ENCODE results near the gene RAB19. TPM values are rescaled to one million over a fixed set of nuclear protein-coding genes. Genes with fewer than 3 reads are reported as not detected.

The RAB19 gene
- total RNA-seq, 1 experiment from 2014 or later = not detected

DNA sequence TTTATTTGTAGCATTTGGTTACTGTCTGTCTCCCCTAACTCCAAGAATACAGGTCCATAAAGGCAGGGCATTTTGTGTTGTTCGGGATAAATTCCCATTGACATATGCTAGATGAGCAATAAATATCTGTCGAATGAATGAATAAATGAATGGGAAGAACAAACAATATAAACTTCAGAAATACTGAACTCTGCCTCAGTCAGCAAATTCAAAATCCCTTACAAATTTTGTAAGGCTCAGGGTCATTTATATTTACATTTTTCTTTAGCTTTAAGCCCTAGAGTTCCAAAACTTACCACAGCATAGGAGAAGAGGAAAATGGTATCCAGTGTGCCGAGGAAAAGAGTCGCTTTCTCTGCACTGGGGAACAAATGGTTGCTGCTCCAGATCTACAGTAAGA, 34.6 kb upstream of the RAB19 start:
- no peak for DNase-seq (ENCODE audit: low spot score)
- Histone ChIP-seq H3K4me1 (ENCODE audit: insufficient read depth, low read length, poor library complexity, severe bottlenecking) (no peaks in the 10 kb centered on the region), H3K27me3 (replicated peaks; ENCODE audit: insufficient read depth, low read depth, low read length, poor library complexity) (no peaks in the 10 kb centered on the region), H3K4me3 (ENCODE audit: low read depth, low read length, poor library complexity, severe bottlenecking) (no peak overlapping the region), H3K36me3 (ENCODE audit: insufficient read depth, low read length, poor library complexity, severe bottlenecking) (no peaks in the 10 kb centered on the region), H3K27ac (ENCODE audit: low read depth, low read length, poor library complexity, severe bottlenecking) (no peak overlapping the region), H3K9me3 (ENCODE audit: low read depth, low read length, poor library complexity, severe bottlenecking) (no peaks in the 10 kb centered on the region)
- intact Hi-C loops (cut with micrococcal nuclease; ENCODE audit: unreplicated experiment) = no loop called here
- TF ChIP-seq CTCF (conservative IDR thresholded peaks at IDR 0.05; ENCODE audit: low read depth, low read length) = no peak
- TF ChIP-seq EZH2 (IDR thresholded peaks at IDR 0.05; ENCODE audit: borderline replicate concordance, low read depth, low read length, poor library complexity, severe bottlenecking) = no peak
- ChIA-PET CTCF (no interaction called here), POLR2A (ENCODE audit: low non-redundant PET) (interaction anchor here (0.6 kb wide), 1 partner anchor 38 kb away, joined by 9 read pairs; no protein-coding TSS in a partner anchor)
- no TSS peak for BruUV-seq (replicated peaks)

- TF ChIP-seq EZH2 (IDR thresholded peaks at IDR 0.05; ENCODE audit: borderline replicate concordance, low read depth, low read length, poor library complexity, severe bottlenecking) = no peak
- no peak for TF ChIP-seq CTCF (conservative IDR thresholded peaks at IDR 0.05; ENCODE audit: low read depth, low read length)
- no peak overlapping the region for H3K27ac ChIP-seq (ENCODE audit: low read depth, low read length, poor library complexity, severe bottlenecking)
- no peaks in the 10 kb centered on the region for H3K4me1 ChIP-seq (ENCODE audit: insufficient read depth, low read length, poor library complexity, severe bottlenecking)
- H3K36me3 ChIP-seq (ENCODE audit: insufficient read depth, low read length, poor library complexity, severe bottlenecking) = peaks cover 7% of the 10 kb centered on the region
- no peak for DNase-seq (ENCODE audit: low spot score)
- POLR2A ChIA-PET (ENCODE audit: low non-redundant PET) = interaction anchor here (0.5 kb wide), 1 partner anchor 51 kb away, joined by 3 read pairs; no protein-coding TSS in a partner anchor
- no TSS peak for BruUV-seq (replicated peaks)
- CTCF ChIA-PET = no interaction called here
- H3K27me3 ChIP-seq (replicated peaks; ENCODE audit: insufficient read depth, low read depth, low read length, poor library complexity) = no peaks in the 10 kb centered on the region
- no peak overlapping the region for H3K4me3 ChIP-seq (ENCODE audit: low read depth, low read length, poor library complexity, severe bottlenecking)
- intact Hi-C loops (cut with micrococcal nuclease; ENCODE audit: unreplicated experiment) = no loop called here
- no peaks in the 10 kb centered on the region for H3K9me3 ChIP-seq (ENCODE audit: low read depth, low read length, poor library complexity, severe bottlenecking)
These were observed 28.5 kb upstream of the RAB19 start for GRCh38 chr7:140375323-140375722.

GRCh38 chr7:140375892-140376730, 27.7 kb upstream of the RAB19 start:
- no peak for DNase-seq (ENCODE audit: low spot score)
- H3K4me3 ChIP-seq (ENCODE audit: low read depth, low read length, poor library complexity, severe bottlenecking) = no peak overlapping the region
- H3K36me3 ChIP-seq (ENCODE audit: insufficient read depth, low read length, poor library complexity, severe bottlenecking) = peaks cover 7% of the 10 kb centered on the region
- ChIA-PET POLR2A (ENCODE audit: low non-redundant PET) (no interaction called here), CTCF (no interaction called here)
- BruUV-seq (replicated peaks) = no TSS peak
- no peak overlapping the region for H3K27ac ChIP-seq (ENCODE audit: low read depth, low read length, poor library complexity, severe bottlenecking)
- TF ChIP-seq CTCF (conservative IDR thresholded peaks at IDR 0.05; ENCODE audit: low read depth, low read length) (no peak), EZH2 (IDR thresholded peaks at IDR 0.05; ENCODE audit: borderline replicate concordance, low read depth, low read length, poor library complexity, severe bottlenecking) (no peak)
- H3K9me3 ChIP-seq (ENCODE audit: low read depth, low read length, poor library complexity, severe bottlenecking) = no peaks in the 10 kb centered on the region
- H3K27me3 ChIP-seq (replicated peaks; ENCODE audit: insufficient read depth, low read depth, low read length, poor library complexity) = no peaks in the 10 kb centered on the region
- no peaks in the 10 kb centered on the region for H3K4me1 ChIP-seq (ENCODE audit: insufficient read depth, low read length, poor library complexity, severe bottlenecking)
- intact Hi-C loops (cut with micrococcal nuclease; ENCODE audit: unreplicated experiment) = no loop called here
